ENCODE results near the gene MBLAC1.

The MBLAC1 gene

GRCh38 chr7:100095704-100096103, 31.1 kb upstream of the MBLAC1 start:
- no peak for FAIRE-seq

GRCh38 chr7:100098913-100099312, 27.9 kb upstream of the MBLAC1 start:
- FAIRE-seq: no peak
- DNase-seq (ENCODE audit: low spot score): no peak

More at GRCh38 chr7:100095704-100096103, 31.1 kb upstream of the MBLAC1 start:
- DNase-seq (ENCODE audit: low spot score): no peak

DNA sequence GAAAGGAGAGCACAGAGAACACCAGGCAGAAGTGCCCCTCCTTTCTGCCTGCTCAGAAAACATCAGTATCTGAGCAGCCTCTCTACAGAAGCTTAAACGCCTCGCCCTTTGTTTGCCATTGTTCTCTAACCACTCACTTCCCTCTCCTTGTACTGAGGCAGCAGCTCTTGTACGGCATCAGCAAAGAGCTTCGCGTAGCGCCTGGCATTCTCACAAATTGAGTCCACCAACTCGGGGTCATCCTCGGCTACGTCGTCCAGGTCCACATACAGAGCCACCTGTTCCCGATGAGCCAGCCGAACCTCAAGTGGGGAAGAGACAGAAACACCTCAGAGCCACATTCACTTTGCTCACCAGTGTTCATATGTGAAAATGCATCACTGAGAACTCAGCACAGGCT, 27.3 kb upstream of the MBLAC1 start:
- DNase-seq (ENCODE audit: low spot score) (no peak), FAIRE-seq (no peak)

DNA sequence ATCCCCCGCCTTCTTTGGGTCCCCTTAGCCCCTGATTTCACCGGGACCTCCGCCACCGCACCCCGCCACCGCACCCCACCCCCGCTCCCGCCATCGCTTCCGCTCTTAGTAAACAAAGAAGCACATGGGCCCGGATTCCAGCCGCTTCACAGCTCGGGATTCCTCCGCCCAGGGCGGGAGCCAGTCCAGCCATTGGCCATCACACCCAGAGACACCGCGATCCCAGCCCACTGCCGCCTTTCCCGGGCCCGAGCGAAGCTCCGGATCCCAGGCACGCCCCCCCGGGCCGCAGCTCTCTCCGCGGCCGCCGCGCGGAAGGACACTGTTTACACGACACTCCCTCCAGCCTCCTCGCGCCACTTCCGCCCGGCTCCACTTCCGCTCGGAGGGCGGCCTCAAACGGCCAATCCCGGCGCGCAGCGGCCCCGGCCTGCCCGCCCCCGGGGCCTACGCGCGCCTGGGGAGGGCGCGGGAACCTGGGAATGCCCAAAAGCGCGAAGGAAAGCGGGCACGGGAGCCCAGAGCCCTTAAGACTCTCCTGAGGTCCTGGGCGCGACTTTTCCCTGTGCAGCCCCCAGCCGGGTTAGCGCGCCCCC, 26.2 kb upstream of the MBLAC1 start:
- peak; percentile 98 for DNase-seq (ENCODE audit: low spot score)
- FAIRE-seq: peak; percentile 92

- DNase-seq (ENCODE audit: low spot score): peak; percentile 100
Observed at GRCh38 chr7:100101016-100101862, 25.5 kb upstream of the MBLAC1 start, which contains the start of the genes AP4M1 and MCM7. Gene AP4M1 (plus strand): TSS chr7:100101643. CDS start chr7:100101715, 72 bp downstream. Gene MCM7 (minus strand): TSS chr7:100101397. CDS start chr7:100101294, 103 bp downstream.

GRCh38 chr7:100102950-100103840, 23.6 kb upstream of the MBLAC1 start:
- FAIRE-seq (no peak), DNase-seq (ENCODE audit: low spot score) (no peak)

More at GRCh38 chr7:100101016-100101862, 25.5 kb upstream of the MBLAC1 start, which contains the start of the genes AP4M1 and MCM7:
- FAIRE-seq: peak; percentile 96

DNA sequence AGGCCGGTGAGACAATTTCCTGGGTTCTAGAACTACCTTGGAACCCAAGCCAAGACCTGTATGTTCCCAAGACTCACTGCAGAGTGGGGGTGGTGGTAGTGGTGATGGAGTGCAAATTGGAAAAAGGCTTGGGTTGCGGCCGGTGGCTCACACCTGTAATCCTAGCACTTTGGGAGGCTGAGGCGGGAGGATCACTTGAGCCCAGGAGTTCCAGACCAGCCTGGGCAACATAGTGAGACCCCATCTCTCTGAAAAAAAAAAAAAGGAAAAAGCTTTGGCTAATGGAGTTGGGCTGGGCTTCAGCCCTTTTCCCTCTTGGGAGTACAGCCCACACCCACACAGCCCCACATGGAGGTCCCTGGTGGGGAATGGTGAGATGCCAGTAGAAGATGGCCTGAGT, 21.2 kb upstream of the MBLAC1 start:
- FAIRE-seq: no peak
- no peak for DNase-seq (ENCODE audit: low spot score)

DNA sequence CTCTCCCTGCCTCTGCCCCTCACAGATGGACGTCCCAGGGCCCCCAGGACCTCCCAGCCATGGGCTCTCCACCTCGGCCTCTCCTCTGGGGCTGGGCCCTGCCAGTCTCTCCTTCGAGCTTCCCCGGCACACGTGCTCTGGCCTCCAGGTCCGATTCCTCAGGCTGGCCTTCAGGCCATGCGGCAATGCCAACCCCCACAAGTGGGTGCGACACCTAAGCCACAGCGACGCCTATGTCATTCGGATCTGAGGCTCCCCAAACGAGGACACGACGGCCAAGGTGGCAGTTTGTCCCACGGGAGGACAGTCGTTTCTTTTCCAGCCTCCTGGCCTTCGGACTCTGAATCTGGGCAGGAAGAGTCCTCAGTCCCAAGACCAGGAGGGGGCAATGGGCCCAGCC, 20.1 kb upstream of the MBLAC1 start:
- FAIRE-seq (no peak), DNase-seq (ENCODE audit: low spot score) (no peak)

- FAIRE-seq (peak; percentile 5), DNase-seq (ENCODE audit: low spot score) (no peak)
Observed at GRCh38 chr7:100107125-100107737, 19.5 kb upstream of the MBLAC1 start.

DNA sequence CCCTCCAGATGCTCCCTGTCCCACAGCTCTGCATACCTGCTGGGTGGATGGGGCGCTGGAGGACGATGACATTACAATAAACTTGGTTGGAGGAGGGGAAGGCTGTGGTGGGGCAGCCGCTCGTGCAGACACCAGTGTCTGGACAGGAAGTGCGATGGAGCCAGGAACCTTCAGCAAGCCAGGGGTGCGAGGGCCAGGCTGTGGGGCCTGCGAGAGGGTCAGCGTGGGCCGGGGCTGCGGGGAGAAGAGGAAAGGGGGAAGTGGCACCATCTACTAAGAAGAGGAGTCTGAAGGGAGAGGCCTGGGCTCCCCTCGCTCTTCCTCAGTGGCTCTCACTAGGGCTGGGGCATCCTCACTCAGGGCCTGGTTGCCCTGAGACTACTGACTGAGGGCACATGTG, 18.9 kb upstream of the MBLAC1 start:
- no peak for FAIRE-seq

GRCh38 chr7:100109521-100110163, 17.1 kb upstream of the MBLAC1 start:
- DNase-seq (ENCODE audit: low spot score): no peak

More for the DNA sequence above, 18.9 kb upstream of the MBLAC1 start:
- no peak for DNase-seq (ENCODE audit: low spot score)

DNA sequence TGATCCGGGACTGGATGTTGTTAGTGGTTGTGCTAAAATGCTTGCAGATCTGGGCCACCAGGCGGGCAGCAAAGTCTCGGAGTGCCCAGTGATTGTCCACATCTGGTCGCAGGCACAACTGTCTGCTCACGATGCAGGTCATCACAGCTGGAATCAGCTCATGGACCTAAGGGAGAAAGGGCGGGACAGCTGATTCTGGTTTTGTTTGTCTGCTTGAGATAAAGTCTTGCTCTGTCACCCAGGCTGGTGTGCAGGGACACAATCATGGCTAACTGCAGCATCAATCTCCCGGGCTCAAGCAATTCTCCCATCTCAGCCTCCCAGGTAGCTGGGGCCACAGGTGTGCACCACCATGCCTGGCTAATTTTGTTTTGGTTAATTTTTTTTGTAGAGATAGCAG, 15.6 kb upstream of the MBLAC1 start:
- no peak for FAIRE-seq
- no peak for DNase-seq (ENCODE audit: low spot score)

More at GRCh38 chr7:100109521-100110163, 17.1 kb upstream of the MBLAC1 start:
- FAIRE-seq: peak; percentile 73

- FAIRE-seq (no peak), DNase-seq (ENCODE audit: low spot score) (no peak)
Observed at GRCh38 chr7:100111914-100112313, 14.9 kb upstream of the MBLAC1 start.

DNA sequence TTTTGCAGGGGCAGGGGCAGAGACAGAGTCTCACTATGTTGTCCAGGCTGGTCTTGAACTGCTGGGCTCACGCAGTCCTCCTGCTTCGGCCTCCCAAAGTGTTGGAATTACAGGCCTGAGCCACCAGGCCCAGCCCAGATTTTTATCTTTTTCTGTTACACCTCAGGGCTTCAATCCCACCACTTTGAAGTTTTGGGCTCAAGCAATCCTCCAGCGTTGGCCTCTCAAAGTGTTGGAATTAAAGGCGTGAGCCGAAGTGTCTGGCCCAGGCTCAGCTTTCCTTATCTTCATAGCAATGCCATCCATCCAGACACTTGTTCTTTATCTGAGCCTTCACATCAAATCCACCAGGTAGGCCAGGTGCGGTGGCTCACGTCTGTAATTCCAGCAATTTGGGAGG, 11.7 kb upstream of the MBLAC1 start:
- DNase-seq (ENCODE audit: low spot score): no peak
- FAIRE-seq: no peak

DNA sequence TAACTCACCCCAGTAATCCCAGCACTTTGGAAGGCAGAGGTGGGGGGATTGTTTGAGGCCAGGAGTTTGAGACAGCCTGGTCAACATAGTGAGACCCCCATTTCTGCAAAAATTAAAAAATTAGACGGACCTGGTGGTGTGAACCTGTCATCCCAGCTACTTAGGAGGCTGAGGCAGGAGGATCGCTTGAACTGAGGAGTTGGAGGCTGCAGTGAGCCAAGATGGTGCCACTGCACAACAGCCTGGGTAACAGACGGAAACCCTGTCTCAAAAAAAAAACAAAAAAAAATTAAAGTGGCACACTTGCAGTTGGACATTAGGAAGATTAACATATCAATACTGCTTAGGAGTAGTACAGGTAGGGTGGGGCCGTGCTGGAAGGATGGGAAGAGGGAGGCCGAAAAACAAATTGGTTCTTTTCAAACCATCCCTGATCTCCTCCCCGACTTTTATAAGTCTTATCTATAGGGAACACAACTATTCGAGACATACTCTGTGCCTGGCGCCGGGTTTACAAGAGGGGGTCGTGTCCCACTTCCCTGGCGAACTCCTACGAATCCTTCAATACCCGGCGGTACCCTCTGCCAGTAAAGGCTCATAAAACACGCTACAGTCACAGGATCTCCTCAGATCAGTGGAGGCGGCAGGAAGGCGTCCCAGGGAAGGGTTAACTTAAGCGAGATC, 8.2 kb upstream of the MBLAC1 start:
- FAIRE-seq (no peak), DNase-seq (ENCODE audit: low spot score) (no peak)

GRCh38 chr7:100119072-100119969, 7.4 kb upstream of the MBLAC1 start, which contains the start of the genes CNPY4 and TAF6:
Gene CNPY4 (plus strand): TSS chr7:100119634. CDS start chr7:100119745, 111 bp downstream.
Gene TAF6 (minus strand): TSS chr7:100119358. CDS start chr7:100114209, 5,149 bp downstream.
- DNase-seq (ENCODE audit: low spot score) (peak; percentile 100), FAIRE-seq (peak; percentile 79)

DNA sequence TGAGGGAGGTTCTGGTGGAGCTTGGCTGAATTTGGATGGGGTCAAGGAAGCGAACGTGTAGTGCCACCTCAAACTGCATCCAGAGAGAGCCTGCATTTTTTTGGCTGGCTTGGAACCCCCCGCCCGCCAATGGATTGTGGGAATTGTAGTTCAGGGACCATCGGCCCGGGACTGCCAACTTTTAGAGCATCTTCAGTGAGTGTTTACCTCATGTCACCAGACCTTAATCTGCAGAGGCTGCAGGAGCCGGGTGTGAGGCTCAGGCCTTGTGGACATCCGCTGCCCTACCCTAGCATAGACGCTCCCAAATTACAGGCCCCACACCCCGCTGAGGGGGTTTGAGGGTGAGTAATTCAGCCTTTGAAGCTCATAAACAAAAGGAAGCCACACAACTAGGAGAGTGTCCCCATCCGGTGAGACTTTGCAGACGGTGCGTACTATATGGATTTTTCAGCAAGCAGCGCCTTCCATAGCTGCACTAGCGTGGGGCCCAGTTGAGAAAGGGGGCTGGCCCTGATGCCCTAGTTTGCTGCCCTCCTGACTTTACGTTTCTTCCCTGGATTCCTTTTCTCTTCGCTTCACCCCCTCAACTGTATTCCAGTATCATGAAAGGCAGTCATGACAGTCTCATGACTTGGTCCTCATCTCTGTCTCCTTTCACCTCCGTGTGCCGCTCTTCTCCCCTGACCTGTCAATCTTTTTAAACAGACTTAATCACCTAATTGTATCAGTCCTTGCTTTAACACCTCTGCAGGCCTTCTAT, 6.6 kb upstream of the MBLAC1 start:
- DNase-seq (ENCODE audit: low spot score) (peak; percentile 89), FAIRE-seq (no peak)

- DNase-seq (ENCODE audit: low spot score) (no peak), FAIRE-seq (no peak)
Observed at GRCh38 chr7:100120733-100121036, 6.1 kb upstream of the MBLAC1 start.

All from urothelium cell line (cell line).